Spinal cord (tissue), 10 donors: Measurements from ENCODE around the gene USH1G. TPM values are rescaled to one million over a fixed set of nuclear protein-coding genes. Genes with fewer than 3 reads are reported as not detected.
"Not testable (repeated sequence)": the region's sequence is repeated elsewhere in the genome, so short reads cannot be mapped to it uniquely, and the experiment has no call there.

ENCODE experiments used
- DNase-seq, 6 donors: peaks; one replicate each; pipeline versions ENCODE4 v3.0.0 to v3.0.0-alpha.2; 2013 to 2015; ENCODE audit warnings: low spot score in 6 of 6, low read depth in 4 of 6
- H3K27ac ChIP-seq: one replicate; pipeline ENCODE4 v1.5.1; 2013; ENCODE audit warnings: low read depth, low read length, control low read depth
- H3K27me3 ChIP-seq: one replicate; pipeline ENCODE4 v1.6.1; 2013; ENCODE audit warnings: low read length; ENCODE audit not compliant: control insufficient read depth, insufficient read depth
- H3K36me3 ChIP-seq: one replicate; pipeline ENCODE4 v1.6.1; 2013; ENCODE audit warnings: low read length; ENCODE audit not compliant: control insufficient read depth, insufficient read depth
- H3K4me1 ChIP-seq: one replicate; pipeline ENCODE4 v1.6.1; 2013; ENCODE audit warnings: low read length; ENCODE audit not compliant: control insufficient read depth, insufficient read depth
- H3K4me3 ChIP-seq: one replicate; pipeline ENCODE4 v1.5.1; 2013; ENCODE audit warnings: low read depth, low read length, control low read depth
- H3K9me3 ChIP-seq: one replicate; pipeline ENCODE4 v1.6.1; 2013; ENCODE audit warnings: low read length; ENCODE audit not compliant: control insufficient read depth, insufficient read depth
- WGBS: methylation state at CpG from one replicate; pipeline ENCODE4 v1.1.5; 2013; ENCODE audit warnings: missing lambda C conversion rate; ENCODE audit not compliant: insufficient coverage; 5-methylcytosine and 5-hydroxymethylcytosine counted together
- polyA plus RNA-seq, 2 donors: library from polyadenylated mRNA; unstranded; fragments of 120-200 nt; gene quantifications; one replicate each; pipeline ENCODE4 v1.2.1, GENCODE V29; 2013; ENCODE audit not compliant: insufficient read length in 2 of 2
- total RNA-seq, 2 donors: library from RNA; depleted of rRNA in 1 of 2; stranded (reverse); fragments of 120-200 nt in 1 of 2; fragments of >200 nt in 1 of 2; gene quantifications; one replicate each; pipeline versions ENCODE4 v1.2.3 to v1.2.4, GENCODE V29; 2013 to 2014
- donor health status: healthy.

Gene USH1G
- total and polyA plus RNA-seq, 4 donors: 0.06 to 0.42 (median 0.31) TPM

DNA sequence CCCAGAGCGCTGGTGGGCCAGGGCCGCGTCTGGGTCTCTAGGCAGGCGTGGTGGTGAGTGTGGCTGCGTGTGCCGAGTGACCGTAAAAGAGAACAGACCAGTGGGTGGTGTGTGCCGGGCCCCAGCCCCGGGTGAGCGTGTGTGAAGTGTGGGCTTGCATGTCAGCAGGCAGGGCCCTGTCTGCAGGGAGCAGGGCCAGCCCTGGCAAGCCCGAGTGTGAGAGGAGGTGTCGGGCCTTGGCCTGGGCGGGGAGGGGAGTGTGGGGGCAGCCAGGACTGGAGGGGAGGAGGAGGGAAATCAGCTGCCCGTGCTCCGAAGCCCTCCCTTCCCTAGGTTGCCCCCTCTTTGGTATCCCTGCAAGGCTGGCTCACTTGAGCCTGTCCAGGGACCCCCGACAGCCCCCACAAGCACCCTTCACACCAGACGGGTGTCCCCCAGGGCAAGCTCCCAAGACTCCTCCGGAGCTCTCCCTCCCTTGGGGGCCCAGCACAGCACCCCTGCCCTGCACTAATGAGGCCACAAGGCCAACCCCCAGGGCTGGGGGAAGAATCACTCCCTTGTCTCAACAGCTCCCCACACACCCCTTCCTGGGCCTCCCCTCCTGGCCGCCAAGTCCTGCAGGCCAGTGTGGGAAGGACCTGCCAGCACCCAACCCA, 1.9 kb downstream of the USH1G start:
- H3K4me3 ChIP-seq: no peak overlapping the region
- no peaks in the 10 kb centered on the region for H3K9me3 ChIP-seq
- 39% methylated on average over 17 of the region's 19 CpGs for WGBS
- H3K36me3 ChIP-seq: no peaks in the 10 kb centered on the region
- DNase-seq: no peak
- H3K27ac ChIP-seq: no peak overlapping the region
- H3K27me3 ChIP-seq: peaks cover 44% of the 10 kb centered on the region
- H3K4me1 ChIP-seq: peaks cover 39% of the 10 kb centered on the region

DNA sequence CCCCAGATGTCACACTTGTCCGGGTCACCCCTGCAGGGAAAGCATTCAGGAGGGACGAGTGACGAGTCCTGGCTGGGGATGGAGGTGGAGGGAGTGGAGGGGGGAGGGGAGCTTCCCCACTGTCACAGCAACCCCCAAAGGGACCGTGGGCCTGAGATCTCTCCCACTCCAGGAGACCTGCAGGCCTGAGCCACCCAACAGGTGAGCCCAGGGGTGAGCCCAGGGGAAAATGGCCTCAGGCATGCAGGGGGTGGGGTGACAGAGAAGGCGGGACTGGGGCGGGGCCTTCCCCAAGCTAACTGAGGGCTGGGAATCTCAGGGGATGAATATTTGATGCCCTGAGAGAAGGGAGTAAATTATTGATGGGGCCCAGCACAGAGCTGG, 2.4 kb downstream of the USH1G start:
- no peaks in the 10 kb centered on the region for H3K36me3 ChIP-seq
- H3K9me3 ChIP-seq: no peaks in the 10 kb centered on the region
- peaks cover 41% of the 10 kb centered on the region for H3K4me1 ChIP-seq
- H3K27ac ChIP-seq: no peak overlapping the region
- H3K27me3 ChIP-seq: peaks cover 39% of the 10 kb centered on the region
- H3K4me3 ChIP-seq: no peak overlapping the region
- 64% methylated on average over 3 of the region's 6 CpGs for WGBS
- no peak for DNase-seq

DNA sequence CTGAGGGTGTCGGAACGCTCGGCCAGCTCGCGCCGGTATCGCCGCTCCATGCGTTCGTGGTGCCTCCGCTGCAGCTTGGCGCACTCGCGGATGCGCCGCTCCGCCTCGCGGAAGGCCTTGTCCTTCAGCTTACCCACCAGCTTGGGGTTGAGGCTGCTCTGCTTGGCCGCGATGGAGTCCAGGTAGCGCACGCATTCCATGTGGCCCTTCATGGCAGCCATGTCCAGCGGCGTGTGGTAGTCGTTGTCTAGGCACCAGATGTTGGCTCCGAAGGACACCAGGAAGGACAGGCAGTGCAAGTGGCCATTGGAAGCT, 2.8 kb downstream of the USH1G start:
- Histone ChIP-seq H3K36me3 (no peaks in the 10 kb centered on the region), H3K4me1 (peaks cover 41% of the 10 kb centered on the region), H3K4me3 (no peak overlapping the region), H3K27me3 (peaks cover 35% of the 10 kb centered on the region), H3K27ac (no peak overlapping the region), H3K9me3 (no peaks in the 10 kb centered on the region)
- WGBS: 80% methylated on average over 27 of the region's 27 CpGs
- DNase-seq: peak in 1 of 6 donors; percentile 21

DNA sequence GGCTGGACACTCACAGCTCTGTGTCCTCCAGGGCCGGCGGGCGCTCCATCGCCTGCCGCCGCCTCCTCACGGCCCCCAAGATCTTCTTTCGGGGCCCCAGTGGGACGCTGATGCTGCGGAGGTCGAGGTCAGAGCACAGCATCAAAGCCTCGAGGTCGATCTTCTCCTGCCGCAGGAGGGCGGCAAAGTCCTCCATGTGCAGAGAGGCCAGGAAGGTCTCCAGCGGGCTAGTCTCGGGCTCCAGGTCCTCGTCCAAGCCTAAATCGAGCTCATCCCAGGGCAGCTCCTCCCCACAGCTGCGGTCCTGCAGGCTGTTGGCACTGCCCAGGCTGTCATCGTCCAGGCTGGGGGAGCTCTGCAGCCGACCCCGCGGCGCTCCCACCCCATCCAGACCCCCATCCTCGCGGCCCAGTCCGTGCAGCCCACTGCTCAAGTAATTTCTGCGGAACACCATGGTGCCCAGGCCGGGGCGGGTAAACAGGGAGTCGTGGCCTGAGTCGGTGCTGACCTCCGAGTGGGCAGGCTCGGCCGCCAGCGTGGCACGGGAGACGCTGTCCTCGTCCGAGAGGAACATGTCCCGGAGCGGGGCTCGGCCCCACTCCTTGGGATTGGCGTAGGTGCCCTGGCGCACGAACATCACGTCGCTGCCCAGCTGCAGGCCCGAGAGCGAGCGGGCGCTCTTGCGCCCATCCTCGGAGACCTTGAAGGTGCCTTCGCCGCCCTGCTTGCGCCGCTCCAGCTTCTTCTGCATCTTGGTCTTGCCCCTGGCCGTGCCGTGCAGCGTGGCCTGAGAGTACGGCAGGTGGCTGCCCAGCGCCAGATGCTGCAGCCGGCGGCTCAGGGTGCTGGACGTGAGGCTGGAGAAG, 3.4 kb downstream of the USH1G start:
- DNase-seq: peak in 1 of 6 donors; percentile 11
- Histone ChIP-seq H3K9me3 (no peaks in the 10 kb centered on the region), H3K27ac (no peak overlapping the region), H3K4me1 (peaks cover 38% of the 10 kb centered on the region), H3K4me3 (no peak overlapping the region), H3K36me3 (no peaks in the 10 kb centered on the region), H3K27me3 (peaks cover 29% of the 10 kb centered on the region)
- 68% methylated on average over 67 of the region's 67 CpGs for WGBS

DNA sequence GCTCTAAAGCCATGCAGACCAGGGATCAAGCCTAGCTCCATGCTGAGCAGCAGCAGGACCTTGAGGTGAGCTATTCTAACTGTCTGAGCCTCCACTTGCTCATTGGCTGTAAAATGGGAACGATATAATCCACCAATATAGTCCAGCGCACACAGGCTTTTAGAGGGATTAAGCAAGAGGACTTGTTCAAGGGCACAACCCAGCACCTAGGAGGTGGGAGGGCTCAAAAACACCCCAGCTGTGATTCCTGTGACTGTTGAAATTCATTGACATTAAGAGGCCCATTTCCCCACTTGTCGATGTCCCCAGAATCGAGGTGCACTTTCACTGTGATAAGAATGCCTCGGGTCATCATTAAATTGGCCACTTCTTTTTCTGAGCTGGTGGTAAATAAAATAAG, 4.1 kb downstream of the USH1G start:
- Histone ChIP-seq H3K4me3 (no peak overlapping the region), H3K9me3 (no peaks in the 10 kb centered on the region), H3K4me1 (peaks cover 30% of the 10 kb centered on the region), H3K27me3 (peaks cover 22% of the 10 kb centered on the region), H3K27ac (no peak overlapping the region), H3K36me3 (no peaks in the 10 kb centered on the region)
- DNase-seq: no peak
- 100% methylated on average over 2 of the region's 5 CpGs for WGBS

DNA sequence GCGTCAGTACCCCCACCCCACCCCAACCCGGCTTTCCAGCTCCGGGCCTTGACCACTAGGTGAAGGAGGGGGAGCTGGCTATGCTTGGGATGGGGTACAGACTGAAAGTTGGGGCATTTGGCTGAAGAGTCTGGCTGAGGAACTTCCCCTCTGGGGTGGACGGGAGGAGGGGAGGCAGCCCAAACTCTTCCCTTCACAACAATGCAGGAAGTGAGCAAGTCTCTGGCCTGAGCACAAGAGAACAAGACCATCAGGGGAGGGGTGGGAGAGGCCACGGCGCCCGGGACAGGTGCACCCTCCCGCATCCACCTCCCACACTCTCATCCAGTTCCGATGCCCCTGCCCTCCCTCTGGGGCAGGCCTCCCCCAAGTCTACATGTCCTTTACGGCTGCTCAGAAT, 5.6 kb downstream of the USH1G start:
- 71% methylated on average over 7 of the region's 10 CpGs for WGBS
- Histone ChIP-seq H3K4me1 (peaks cover 17% of the 10 kb centered on the region), H3K27me3 (peaks cover 8% of the 10 kb centered on the region), H3K36me3 (no peaks in the 10 kb centered on the region), H3K9me3 (no peaks in the 10 kb centered on the region), H3K4me3 (no peak overlapping the region), H3K27ac (no peak overlapping the region)
- DNase-seq: no peak

DNA sequence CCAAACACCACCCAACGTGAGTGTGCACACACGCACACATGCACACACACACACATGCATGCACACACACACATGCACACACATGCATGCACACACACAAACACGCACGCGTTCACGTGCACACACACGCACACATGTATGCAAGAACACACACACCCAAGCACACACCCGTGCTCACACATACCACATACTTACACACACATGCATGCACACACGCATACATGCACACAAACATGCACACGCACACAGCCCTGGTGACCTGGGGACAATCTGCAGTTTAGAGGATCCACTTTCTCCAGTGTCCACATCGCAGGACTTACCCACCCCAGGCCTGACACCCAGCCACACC, 6.2 kb downstream of the USH1G start:
- WGBS: 96% methylated on average over 11 of the region's 11 CpGs
- no peaks in the 10 kb centered on the region for H3K9me3 ChIP-seq
- peaks cover 13% of the 10 kb centered on the region for H3K4me1 ChIP-seq
- DNase-seq: no peak
- no peak overlapping the region for H3K4me3 ChIP-seq
- no peak overlapping the region for H3K27ac ChIP-seq
- H3K36me3 ChIP-seq: no peaks in the 10 kb centered on the region
- H3K27me3 ChIP-seq: peaks cover 5% of the 10 kb centered on the region

DNA sequence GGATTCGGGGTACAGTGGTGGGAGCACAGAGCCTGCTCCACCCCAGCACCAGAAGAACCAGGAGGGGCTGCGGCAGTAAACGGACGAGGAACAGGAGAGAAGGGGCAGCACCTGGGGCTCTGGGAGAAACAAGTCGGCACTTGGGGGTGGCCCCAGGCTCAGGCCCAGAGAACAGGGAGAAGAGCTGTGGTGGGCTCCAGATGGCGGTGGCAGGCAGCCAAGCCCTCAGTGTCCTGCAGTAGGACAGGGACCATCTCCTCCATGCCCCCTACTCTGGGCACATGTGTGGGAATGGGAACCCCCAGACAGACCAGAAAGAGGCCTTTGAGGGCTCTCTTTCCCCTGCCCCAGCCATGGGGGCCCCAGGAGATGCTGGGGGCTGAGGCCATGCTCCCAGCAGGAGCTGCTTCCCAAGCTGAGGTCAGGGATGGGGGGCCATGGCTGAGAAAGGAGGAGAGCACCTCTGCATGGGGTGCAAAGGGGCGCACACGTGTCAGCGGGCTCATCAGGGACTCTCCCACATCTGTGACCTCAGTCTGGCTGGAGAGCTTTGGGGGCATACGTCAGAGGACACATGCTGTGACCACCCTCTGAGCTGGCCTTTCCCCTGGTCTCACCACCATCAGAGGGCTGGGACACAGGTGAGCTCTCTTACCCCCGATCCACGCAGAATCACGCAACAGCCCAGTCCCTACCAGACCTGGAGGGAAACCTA, 6.8 kb downstream of the USH1G start:
- peaks cover 8% of the 10 kb centered on the region for H3K4me1 ChIP-seq
- no peak for DNase-seq
- no peaks in the 10 kb centered on the region for H3K9me3 ChIP-seq
- no peak overlapping the region for H3K27ac ChIP-seq
- 71% methylated on average over 12 of the region's 13 CpGs for WGBS
- H3K4me3 ChIP-seq: no peak overlapping the region
- peaks cover 1% of the 10 kb centered on the region for H3K27me3 ChIP-seq
- H3K36me3 ChIP-seq: no peaks in the 10 kb centered on the region

DNA sequence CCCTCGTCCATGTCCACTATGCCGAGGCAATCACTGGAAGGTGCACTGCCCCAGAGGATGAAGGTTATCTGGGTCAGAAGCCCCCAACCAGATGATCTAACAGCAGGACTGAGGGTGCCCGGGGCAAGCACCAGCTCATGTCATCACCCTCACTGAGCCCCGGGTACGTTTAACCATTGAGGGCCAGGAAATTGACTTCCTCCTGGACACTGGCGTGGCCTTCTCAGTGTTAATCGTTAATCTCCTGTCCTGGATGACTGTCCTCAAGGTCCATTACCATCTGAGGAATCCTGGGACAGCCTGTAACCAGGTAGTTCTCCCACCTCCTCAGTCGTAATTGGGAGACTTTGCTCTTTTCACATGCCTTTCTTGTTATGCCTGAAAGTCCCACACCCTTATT, 11.6 kb downstream of the USH1G start:
- H3K4me3 ChIP-seq, H3K36me3 ChIP-seq, H3K27me3 ChIP-seq, DNase-seq, H3K4me1 ChIP-seq, H3K27ac ChIP-seq, H3K9me3 ChIP-seq: not testable (repeated sequence)
- 83% methylated on average over 7 of the region's 8 CpGs for WGBS
